HL-60 (cell line): Measurements from ENCODE around the gene CELF1.

ENCODE experiments used
- DNase-seq, 2 experiments: peaks; one replicate each; pipeline ENCODE4 v3.0.0-alpha.2; 2010 to 2020; ENCODE audit warnings: low read depth in 1 of 2, low spot score in 1 of 2
- H3K27ac ChIP-seq: fragments of 250-450 bp; sonication (Bioruptor Pico); replicated peaks from 2 replicates; pipeline ENCODE4 v1.5.1; 2020; ENCODE audit warnings: mild to moderate bottlenecking, moderate library complexity
- H3K27me3 ChIP-seq: fragments of 250-450 bp; sonication (Bioruptor Pico); 2 replicates; pipeline ENCODE4 v1.5.1; 2021; ENCODE audit warnings: mild to moderate bottlenecking, moderate library complexity; ENCODE audit not compliant: insufficient read depth, poor library complexity, severe bottlenecking
- H3K4me3 ChIP-seq: replicated peaks from 2 replicates; pipeline ENCODE4 v1.5.1; 2011; ENCODE audit warnings: mild to moderate bottlenecking, control low read depth, low read length; ENCODE audit not compliant: insufficient read depth
- CTCF ChIP-seq: IDR thresholded peaks from one replicate; pipeline ENCODE4 v1.5.1; 2011; ENCODE audit warnings: low read length, control low read depth, inconsistent platforms; ENCODE audit not compliant: insufficient read depth
- GABPA ChIP-seq: IDR thresholded peaks from 2 replicates; pipeline ENCODE4 v1.6.1; 2012; ENCODE audit warnings: low read depth
- POLR2AphosphoS5 ChIP-seq: IDR thresholded peaks from 2 replicates; pipeline ENCODE4 v1.6.1; 2012; ENCODE audit warnings: low read depth
- REST ChIP-seq: IDR thresholded peaks from 2 replicates; pipeline ENCODE4 v1.6.1; 2012; ENCODE audit warnings: low read depth; ENCODE audit not compliant: insufficient replicate concordance
- SPI1 ChIP-seq: IDR thresholded peaks from 2 replicates; pipeline ENCODE4 v1.6.1; 2012; ENCODE audit warnings: low read depth, mild to moderate bottlenecking, borderline replicate concordance

Gene CELF1

GRCh38 chr11:47511917-47512316 is 41.0 kb downstream of the CELF1 start:
- no peak overlapping the region for H3K4me3 ChIP-seq
- H3K27ac ChIP-seq: no peak overlapping the region
- no peak for DNase-seq
- H3K27me3 ChIP-seq: no peaks in the 10 kb centered on the region
- TF ChIP-seq SPI1 (no peak), REST (no peak), POLR2AphosphoS5 (no peak), CTCF (no peak), GABPA (no peak)

GRCh38 chr11:47510209-47510608 is 42.7 kb downstream of the CELF1 start:
- DNase-seq: no peak
- TF ChIP-seq CTCF (no peak), REST (no peak), POLR2AphosphoS5 (no peak), GABPA (no peak), SPI1 (no peak)
- Histone ChIP-seq H3K27me3 (no peaks in the 10 kb centered on the region), H3K27ac (no peak overlapping the region), H3K4me3 (no peak overlapping the region)

- DNase-seq: no peak
- H3K27me3 ChIP-seq: no peaks in the 10 kb centered on the region
- no peak overlapping the region for H3K4me3 ChIP-seq
- no peak for TF ChIP-seq SPI1
- no peak for TF ChIP-seq REST
- no peak overlapping the region for H3K27ac ChIP-seq
These were observed 43.8 kb downstream of the CELF1 start for GRCh38 chr11:47509077-47509536.
